Left renal cortex interstitium (tissue), 4 donors: ENCODE results near the gene PYDC1. TPM values are rescaled to one million over a fixed set of nuclear protein-coding genes. Genes with fewer than 3 reads are reported as not detected.
"Not testable (repeated sequence)": the region's sequence is repeated elsewhere in the genome, so short reads cannot be mapped to it uniquely, and the experiment has no call there.

Experiments
- DNase-seq, 4 donors: peaks; one replicate each; pipeline ENCODE4 v3.0.0-alpha.2; 2013; ENCODE audit warnings: low read depth in 4 of 4, low spot score in 2 of 4, missing footprints in 1 of 4
- polyA plus RNA-seq, 4 donors: library from polyadenylated mRNA; unstranded; fragments of 120-200 nt; gene quantifications; one replicate each; pipeline ENCODE4 v1.2.1, GENCODE V29; 2013; ENCODE audit not compliant: insufficient read length in 4 of 4

The PYDC1 gene
- polyA plus RNA-seq, 4 donors = not detected

GRCh38 chr16:31224092-31224955, 7.4 kb upstream of the PYDC1 start:
- no peak for DNase-seq

- DNase-seq = no peak
Measured at GRCh38 chr16:31223044-31223443, 6.1 kb upstream of the PYDC1 start.

GRCh38 chr16:31221357-31222160, 4.6 kb upstream of the PYDC1 start:
- DNase-seq = no peak

- DNase-seq = no peak
Measured at GRCh38 chr16:31219154-31219741, 2.3 kb upstream of the PYDC1 start.

GRCh38 chr16:31217136-31217530, 198 bp upstream of the PYDC1 start:
- no peak for DNase-seq

DNA sequence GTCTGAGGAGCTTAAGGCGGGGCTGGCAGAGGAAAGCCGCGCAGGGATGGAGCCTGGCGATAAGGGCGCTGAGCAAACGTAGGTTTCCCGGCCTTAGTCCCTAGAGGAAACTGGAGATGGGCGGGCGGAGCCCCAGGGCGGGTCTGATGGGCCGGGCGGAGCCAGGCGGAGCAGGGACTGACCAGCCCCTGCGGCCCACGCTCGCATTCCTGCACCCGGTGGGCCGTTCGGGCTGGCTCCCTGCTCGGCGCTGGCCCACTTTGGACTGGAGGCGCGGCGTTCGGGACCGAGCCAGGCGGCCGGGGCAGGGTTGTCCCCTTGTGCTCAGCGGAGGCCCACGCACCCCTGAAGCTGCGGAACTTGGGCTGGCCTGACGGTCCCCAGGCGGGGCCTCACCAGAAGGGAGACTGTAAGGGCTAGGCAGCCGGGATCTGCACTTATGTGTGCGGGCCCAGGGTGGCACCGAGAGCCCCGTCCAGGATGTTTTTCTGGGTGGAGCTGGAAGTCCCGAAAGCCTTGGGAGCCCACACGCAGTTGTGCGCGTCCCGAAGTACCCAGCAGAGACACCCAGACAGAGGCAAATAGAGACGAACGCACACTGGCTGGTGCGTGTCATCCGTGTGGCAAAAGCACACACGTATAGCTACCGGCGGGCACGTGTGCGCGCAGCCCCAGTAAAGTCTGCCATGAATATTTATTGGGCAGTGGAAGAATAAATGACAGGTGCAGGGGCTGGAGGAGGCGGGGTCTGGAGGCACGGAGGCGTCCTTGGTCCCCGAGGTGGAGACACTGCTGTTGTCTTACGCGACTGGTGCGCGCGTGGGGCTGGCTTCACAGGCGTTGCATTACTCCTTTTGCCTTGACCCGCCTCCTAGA, 1.4 kb downstream of the PYDC1 start:
- DNase-seq = no peak

- no peak for DNase-seq
Measured at GRCh38 chr16:31214708-31215286, 2.1 kb downstream of the PYDC1 start.

DNA sequence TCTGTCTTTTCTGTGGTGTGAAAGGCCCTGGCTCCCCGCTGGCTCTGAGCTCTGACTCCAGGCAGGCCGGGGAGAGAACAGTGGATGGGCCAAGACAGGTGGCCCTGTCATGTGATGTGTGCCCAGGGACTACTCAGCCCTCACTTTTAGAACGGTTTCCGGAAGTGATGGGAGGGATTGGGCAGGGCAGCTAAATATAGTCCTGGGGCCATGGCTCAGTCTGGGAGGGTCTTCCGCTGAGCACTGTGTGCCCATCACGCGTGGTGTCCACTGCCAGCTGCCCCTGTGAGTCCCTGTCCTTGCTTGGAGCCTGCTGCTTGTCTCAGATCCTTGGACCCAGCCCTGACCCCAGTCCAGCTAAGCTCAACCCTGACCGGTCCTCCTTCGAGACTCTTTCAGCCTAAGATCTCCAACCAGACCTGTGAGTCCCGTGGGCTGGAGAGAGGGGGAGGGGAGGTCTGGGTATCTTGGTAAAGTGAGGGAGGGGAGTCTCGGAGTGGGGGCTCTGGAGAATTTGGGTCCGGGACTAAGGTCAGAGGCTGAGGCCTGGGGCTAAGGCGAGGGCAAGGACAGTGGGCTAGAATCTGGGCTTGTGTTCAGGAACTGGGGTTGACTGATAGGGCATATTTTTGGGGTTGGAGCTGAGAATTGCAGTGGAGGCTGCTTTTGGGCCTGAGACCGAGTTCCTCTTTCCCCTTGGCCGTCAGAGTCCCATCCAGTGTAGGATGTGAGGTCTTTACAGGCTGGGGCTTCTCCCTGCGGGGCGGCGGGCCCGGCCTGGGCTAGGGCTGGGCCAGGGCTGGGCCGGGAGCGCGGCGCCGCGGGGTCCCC, 2.8 kb downstream of the PYDC1 start, which contains the start of gene TRIM72:
Gene TRIM72, plus strand, starts transcription at position 243 of the 831 bp plus-strand sequence. CDS start 620 bp downstream, outside the sequence.
- no peak for DNase-seq

- DNase-seq = no peak
Measured at GRCh38 chr16:31213342-31213741, 3.6 kb downstream of the PYDC1 start.

GRCh38 chr16:31206776-31207175, 10.2 kb downstream of the PYDC1 start:
- no peak for DNase-seq

DNA sequence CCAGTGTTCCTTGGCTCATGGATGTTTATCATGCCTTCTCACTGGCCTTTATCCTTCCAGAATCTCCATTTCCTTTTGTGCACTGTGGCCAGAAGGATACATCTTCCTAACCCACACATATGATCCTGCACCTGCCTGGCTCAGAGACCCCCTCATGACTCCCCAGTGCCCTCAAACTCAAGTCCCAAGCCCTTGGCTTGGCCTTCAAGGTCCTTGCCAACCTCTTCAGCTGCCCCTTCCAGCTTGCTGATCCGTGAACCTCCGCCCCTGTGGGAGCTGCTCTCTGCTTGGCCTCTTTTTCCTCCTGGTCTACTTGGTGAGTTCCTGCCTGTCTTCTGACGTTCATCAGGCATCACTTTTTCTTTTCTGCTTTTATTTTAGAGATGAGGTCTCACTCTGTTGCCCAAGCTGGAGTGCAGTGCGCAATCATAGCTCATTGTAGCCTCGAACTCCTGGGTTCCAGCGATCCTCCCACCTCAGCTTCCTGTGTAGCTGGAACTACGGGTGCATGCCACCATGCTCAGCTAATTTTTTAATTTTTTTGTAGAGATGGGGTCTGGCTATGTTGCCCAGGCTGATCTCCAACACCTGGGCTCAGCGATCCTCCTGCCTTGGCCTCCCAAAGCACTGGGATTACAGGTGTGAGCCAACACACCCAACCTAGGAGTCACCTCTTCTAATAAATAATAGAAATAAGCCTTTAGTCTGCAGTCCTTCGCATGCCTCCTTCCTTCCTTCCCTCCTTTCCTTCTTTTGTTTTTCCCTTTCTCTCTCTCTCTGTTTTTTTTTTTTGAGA, 11.9 kb downstream of the PYDC1 start:
- no peak for DNase-seq

GRCh38 chr16:31202414-31203375, 14.2 kb downstream of the PYDC1 start, which contains the start of gene PYCARD:
TSS of gene PYCARD (minus strand) at chr16:31202760. CDS start at chr16:31202690, 70 bp downstream.
- DNase-seq = no peak

DNA sequence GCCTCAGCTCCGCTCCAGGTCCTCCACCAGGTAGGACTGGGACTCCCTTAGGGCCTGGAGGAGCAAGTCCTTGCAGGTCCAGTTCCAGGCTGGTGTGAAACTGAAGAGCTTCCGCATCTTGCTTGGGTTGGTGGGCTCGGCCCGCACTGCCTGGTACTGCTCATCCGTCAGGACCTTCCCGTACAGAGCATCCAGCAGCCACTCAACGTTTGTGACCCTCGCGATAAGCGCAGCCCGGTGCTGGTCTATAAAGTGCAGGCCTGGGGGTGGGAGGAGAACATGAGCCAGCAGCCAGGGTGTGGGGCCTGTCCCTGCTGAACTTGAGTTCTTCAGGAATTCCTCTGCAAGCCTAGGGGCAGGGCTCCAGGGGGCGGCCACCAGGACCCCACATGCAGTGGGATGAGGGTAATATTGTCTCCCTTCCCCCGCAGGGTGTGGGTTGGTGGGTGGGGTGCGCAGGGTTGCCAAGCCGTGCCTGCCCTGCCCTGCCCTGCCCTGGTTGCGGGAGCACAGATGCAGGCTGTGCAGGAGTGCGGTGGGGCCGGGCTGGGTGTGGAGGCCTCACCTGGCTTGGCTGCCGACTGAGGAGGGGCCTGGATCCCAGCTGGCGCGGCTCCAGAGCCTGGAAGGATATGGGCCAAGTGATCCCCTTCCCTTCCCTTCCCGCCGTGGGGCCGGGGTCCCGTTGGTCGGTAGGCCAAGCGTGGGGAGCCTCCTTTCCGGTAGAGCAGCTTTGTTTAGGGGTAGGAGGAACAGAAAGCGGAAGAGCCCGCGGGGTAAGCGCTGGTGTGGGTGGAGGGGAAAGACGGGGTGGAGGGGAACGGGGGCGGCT, 15.1 kb downstream of the PYDC1 start:
- no peak for DNase-seq

GRCh38 chr16:31200821-31201568, 15.9 kb downstream of the PYDC1 start:
- DNase-seq = no peak

DNA sequence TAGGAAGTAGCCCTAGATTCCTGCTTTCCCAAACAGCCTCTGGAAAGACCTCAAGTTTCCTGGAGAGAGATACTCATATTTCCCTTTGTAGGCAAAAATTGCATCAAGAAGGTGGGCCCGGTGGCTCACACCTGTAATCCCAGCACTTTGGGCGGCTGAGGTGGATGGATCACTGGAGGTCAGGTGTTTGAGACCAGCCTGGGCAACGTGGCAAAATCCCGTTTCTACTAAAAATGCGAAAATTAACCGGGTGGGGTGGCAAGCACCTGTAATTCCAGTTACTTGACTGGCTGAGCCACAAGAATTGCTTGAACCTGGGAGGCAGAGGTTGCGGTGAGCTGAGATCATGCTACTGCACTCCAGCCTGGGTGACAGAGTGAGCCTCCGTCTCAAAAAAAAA, 16.8 kb downstream of the PYDC1 start:
- DNase-seq = not testable (repeated sequence)
